Measurements from ENCODE around the gene HPSE2. TPM values are rescaled to one million over a fixed set of nuclear protein-coding genes. Genes with fewer than 3 reads are reported as not detected.

HPSE2 gene
- total and polyA plus RNA-seq, 2 of the 13 experiments (the other 11 are each of a cell fraction or from before 2014, with no cell fraction given) = 0.01 TPM; not detected in 1

- TF ChIP-seq SP5 (CRISPR knock-in tag; IDR thresholded peaks at IDR 0.05; ENCODE audit: borderline replicate concordance, low read depth) (no peak), CREB1 (IDR thresholded peaks at IDR 0.05) (0 out of 2 replicates have a peak, but pooled peaks have one; percentile 2), CREB1 (CRISPR knock-in tag; IDR thresholded peaks at IDR 0.05) (no peak), RXRB (CRISPR knock-in tag; IDR thresholded peaks at IDR 0.05; ENCODE audit: borderline replicate concordance) (peak; percentile 33; the same call in 1 of the 2 replicates), ELF3 (CRISPR knock-in tag; IDR thresholded peaks at IDR 0.05) (0 out of 2 replicates have a peak, but pooled peaks have one; percentile 38), ZEB1 (IDR thresholded peaks at IDR 0.05; ENCODE audit: insufficient replicate concordance, low read depth) (peak; percentile 69), MYC (CRISPR knock-in tag; IDR thresholded peaks at IDR 0.05; ENCODE audit: borderline replicate concordance) (0 out of 2 replicates have a peak, but pooled peaks have one; percentile 37), EP300 (IDR thresholded peaks at IDR 0.05; ENCODE audit: low read depth in 2 of 2, low read length in 2 of 2) (peak in 1 of 2 experiments; percentile 29; a peak in 1 of 4 replicates), EP300 (CRISPR knock-in tag; IDR thresholded peaks at IDR 0.05; ENCODE audit: borderline replicate concordance) (no peak), FOXA1 (IDR thresholded peaks at IDR 0.05) (0 out of 2 replicates have a peak, but pooled peaks have one; percentile 10), FOXA1 (CRISPR knock-in tag; IDR thresholded peaks at IDR 0.05) (peak; percentile 81), KAT8 (CRISPR knock-in tag; IDR thresholded peaks at IDR 0.05) (no peak), ARID5B (CRISPR knock-in tag; IDR thresholded peaks at IDR 0.05) (peak; percentile 67), JUNB (CRISPR knock-in tag; IDR thresholded peaks at IDR 0.05; ENCODE audit: borderline replicate concordance) (peak; percentile 29; the same call in 1 of the 2 replicates), KLF11 (CRISPR knock-in tag; IDR thresholded peaks at IDR 0.05) (0 out of 2 replicates have a peak, but pooled peaks have one; percentile 29), SOX6 (IDR thresholded peaks at IDR 0.05) (no peak), SOX6 (CRISPR knock-in tag; IDR thresholded peaks at IDR 0.05) (peak; percentile 23; the same call in 1 of the 2 replicates), ATF4 (CRISPR knock-in tag; IDR thresholded peaks at IDR 0.05) (peak in 1 of 2 experiments; percentile 19; a peak in 1 of 4 replicates), NR2C2 (CRISPR knock-in tag; IDR thresholded peaks at IDR 0.05; ENCODE audit: borderline replicate concordance) (no peak), FOXA3 (CRISPR knock-in tag; IDR thresholded peaks at IDR 0.05) (peak; percentile 79), FOXK1 (CRISPR knock-in tag; IDR thresholded peaks at IDR 0.05; ENCODE audit: borderline replicate concordance, low read depth) (0 out of 2 replicates have a peak, but pooled peaks have one; percentile 23), GABPA (IDR thresholded peaks at IDR 0.05; ENCODE audit: low read depth, low read length) (no peak), GABPA (CRISPR knock-in tag; IDR thresholded peaks at IDR 0.05; ENCODE audit: low read depth) (0 out of 2 replicates have a peak, but pooled peaks have one; percentile 30), GABPB1 (CRISPR knock-in tag; IDR thresholded peaks at IDR 0.05) (peak; percentile 35; the same call in 1 of the 2 replicates)
Observed at GRCh38 chr10:98489561-98490481, 745.8 kb downstream of the HPSE2 start (continued).
